ENCODE data around the gene GLDN. TPM values are rescaled to one million over a fixed set of nuclear protein-coding genes. Genes with fewer than 3 reads are reported as not detected.

GLDN gene
- total and polyA plus RNA-seq, 2 donors, result 0.14 to 1.3 TPM

GRCh38 chr15:51346136-51346535, 4.7 kb downstream of the GLDN start:
- no peak overlapping the region for H3K4me3 ChIP-seq (ENCODE audit: low read length in 2 of 2)
- H3K27ac ChIP-seq (ENCODE audit: low read depth in 1 of 2, low read length in 1 of 2), result no peak overlapping the region
- WGBS, result 63% methylated on average over 3 of the region's 3 CpGs
- peaks cover 20 to 24% of the 10 kb centered on the region in 2 donors for H3K27me3 ChIP-seq (ENCODE audit: control insufficient read depth in 2 of 2, insufficient read depth in 1 of 2, low read length in 1 of 2)
- no peak for DNase-seq (ENCODE audit: low read depth in 6 of 9, low spot score in 9 of 9)
- H3K4me1 ChIP-seq (ENCODE audit: control insufficient read depth in 2 of 2, insufficient read depth in 2 of 2, low read length in 2 of 2), result no peaks in the 10 kb centered on the region
- peaks cover 0 to 1% of the 10 kb centered on the region in 2 donors for H3K9me3 ChIP-seq (ENCODE audit: control insufficient read depth in 2 of 2, insufficient read depth in 1 of 2, low read length in 1 of 2)
- no peaks in the 10 kb centered on the region for H3K36me3 ChIP-seq (ENCODE audit: control insufficient read depth in 2 of 2, insufficient read depth in 2 of 2, low read length in 1 of 2)

- 75% methylated on average over 5 of the region's 5 CpGs for WGBS
- H3K36me3 ChIP-seq (ENCODE audit: control insufficient read depth in 2 of 2, insufficient read depth in 2 of 2, low read length in 1 of 2), result no peaks in the 10 kb centered on the region
- H3K9me3 ChIP-seq (ENCODE audit: control insufficient read depth in 2 of 2, insufficient read depth in 1 of 2, low read length in 1 of 2), result no peaks in the 10 kb centered on the region
- no peak for DNase-seq (ENCODE audit: low read depth in 6 of 9, low spot score in 9 of 9)
- peaks cover 0 to 4% of the 10 kb centered on the region in 2 donors for H3K27me3 ChIP-seq (ENCODE audit: control insufficient read depth in 2 of 2, insufficient read depth in 1 of 2, low read length in 1 of 2)
- no peaks in the 10 kb centered on the region for H3K4me1 ChIP-seq (ENCODE audit: control insufficient read depth in 2 of 2, insufficient read depth in 2 of 2, low read length in 2 of 2)
- H3K4me3 ChIP-seq (ENCODE audit: low read length in 2 of 2), result no peak overlapping the region
- no peak overlapping the region for H3K27ac ChIP-seq (ENCODE audit: low read depth in 1 of 2, low read length in 1 of 2)
Measured at GRCh38 chr15:51348688-51349087, 7.2 kb downstream of the GLDN start.

- Histone ChIP-seq H3K27ac (ENCODE audit: low read depth in 1 of 2, low read length in 1 of 2) (no peak overlapping the region), H3K9me3 (ENCODE audit: control insufficient read depth in 2 of 2, insufficient read depth in 1 of 2, low read length in 1 of 2) (no peaks in the 10 kb centered on the region), H3K4me3 (ENCODE audit: low read length in 2 of 2) (no peak overlapping the region), H3K27me3 (ENCODE audit: control insufficient read depth in 2 of 2, insufficient read depth in 1 of 2, low read length in 1 of 2) (no peaks in the 10 kb centered on the region), H3K36me3 (ENCODE audit: control insufficient read depth in 2 of 2, insufficient read depth in 2 of 2, low read length in 1 of 2) (no peaks in the 10 kb centered on the region), H3K4me1 (ENCODE audit: control insufficient read depth in 2 of 2, insufficient read depth in 2 of 2, low read length in 2 of 2) (no peaks in the 10 kb centered on the region)
- DNase-seq (ENCODE audit: low read depth in 6 of 9, low spot score in 9 of 9), result no peak
- WGBS, result 85% methylated on average over 4 of the region's 4 CpGs
Measured at GRCh38 chr15:51349156-51349844, 7.8 kb downstream of the GLDN start.

GRCh38 chr15:51350723-51351122, 9.3 kb downstream of the GLDN start:
- no peak overlapping the region for H3K27ac ChIP-seq (ENCODE audit: low read depth in 1 of 2, low read length in 1 of 2)
- no peak overlapping the region for H3K4me3 ChIP-seq (ENCODE audit: low read length in 2 of 2)
- no peaks in the 10 kb centered on the region for H3K27me3 ChIP-seq (ENCODE audit: control insufficient read depth in 2 of 2, insufficient read depth in 1 of 2, low read length in 1 of 2)
- DNase-seq (ENCODE audit: low read depth in 6 of 9, low spot score in 9 of 9), result no peak
- H3K9me3 ChIP-seq (ENCODE audit: control insufficient read depth in 2 of 2, insufficient read depth in 1 of 2, low read length in 1 of 2), result no peaks in the 10 kb centered on the region
- no peaks in the 10 kb centered on the region for H3K36me3 ChIP-seq (ENCODE audit: control insufficient read depth in 2 of 2, insufficient read depth in 2 of 2, low read length in 1 of 2)
- WGBS, result 99% methylated on average over 3 of the region's 3 CpGs
- H3K4me1 ChIP-seq (ENCODE audit: control insufficient read depth in 2 of 2, insufficient read depth in 2 of 2, low read length in 2 of 2), result no peaks in the 10 kb centered on the region

GRCh38 chr15:51353976-51354375, 12.5 kb downstream of the GLDN start:
- Histone ChIP-seq H3K9me3 (ENCODE audit: control insufficient read depth in 2 of 2, insufficient read depth in 1 of 2, low read length in 1 of 2) (no peaks in the 10 kb centered on the region), H3K4me3 (ENCODE audit: low read length in 2 of 2) (no peak overlapping the region), H3K27ac (ENCODE audit: low read depth in 1 of 2, low read length in 1 of 2) (no peak overlapping the region), H3K36me3 (ENCODE audit: control insufficient read depth in 2 of 2, insufficient read depth in 2 of 2, low read length in 1 of 2) (no peaks in the 10 kb centered on the region), H3K27me3 (ENCODE audit: control insufficient read depth in 2 of 2, insufficient read depth in 1 of 2, low read length in 1 of 2) (no peaks in the 10 kb centered on the region), H3K4me1 (ENCODE audit: control insufficient read depth in 2 of 2, insufficient read depth in 2 of 2, low read length in 2 of 2) (no peaks in the 10 kb centered on the region)
- whole genome bisulfite sequencing, result 93% methylated on average over 2 of the region's 2 CpGs
- no peak for DNase-seq (ENCODE audit: low read depth in 6 of 9, low spot score in 9 of 9)

- Histone ChIP-seq H3K27ac (ENCODE audit: low read depth in 1 of 2, low read length in 1 of 2) (no peak overlapping the region), H3K4me1 (ENCODE audit: control insufficient read depth in 2 of 2, insufficient read depth in 2 of 2, low read length in 2 of 2) (no peaks in the 10 kb centered on the region), H3K36me3 (ENCODE audit: control insufficient read depth in 2 of 2, insufficient read depth in 2 of 2, low read length in 1 of 2) (no peaks in the 10 kb centered on the region), H3K27me3 (ENCODE audit: control insufficient read depth in 2 of 2, insufficient read depth in 1 of 2, low read length in 1 of 2) (no peaks in the 10 kb centered on the region), H3K4me3 (ENCODE audit: low read length in 2 of 2) (no peak overlapping the region), H3K9me3 (ENCODE audit: control insufficient read depth in 2 of 2, insufficient read depth in 1 of 2, low read length in 1 of 2) (no peaks in the 10 kb centered on the region)
- WGBS, result 98% methylated on average over 1 of the region's 1 CpG
- DNase-seq (ENCODE audit: low read depth in 6 of 9, low spot score in 9 of 9), result no peak
Measured at GRCh38 chr15:51355096-51355495, 13.6 kb downstream of the GLDN start.

GRCh38 chr15:51356147-51356546, 14.7 kb downstream of the GLDN start:
- WGBS, result 88% methylated on average over 5 of the region's 5 CpGs
- Histone ChIP-seq H3K4me1 (ENCODE audit: control insufficient read depth in 2 of 2, insufficient read depth in 2 of 2, low read length in 2 of 2) (no peaks in the 10 kb centered on the region), H3K4me3 (ENCODE audit: low read length in 2 of 2) (no peak overlapping the region), H3K36me3 (ENCODE audit: control insufficient read depth in 2 of 2, insufficient read depth in 2 of 2, low read length in 1 of 2) (no peaks in the 10 kb centered on the region), H3K9me3 (ENCODE audit: control insufficient read depth in 2 of 2, insufficient read depth in 1 of 2, low read length in 1 of 2) (no peaks in the 10 kb centered on the region), H3K27ac (ENCODE audit: low read depth in 1 of 2, low read length in 1 of 2) (no peak overlapping the region), H3K27me3 (ENCODE audit: control insufficient read depth in 2 of 2, insufficient read depth in 1 of 2, low read length in 1 of 2) (no peaks in the 10 kb centered on the region)
- no peak for DNase-seq (ENCODE audit: low read depth in 6 of 9, low spot score in 9 of 9)

GRCh38 chr15:51356983-51357382, 15.5 kb downstream of the GLDN start:
- H3K27ac ChIP-seq (ENCODE audit: low read depth in 1 of 2, low read length in 1 of 2), result no peak overlapping the region
- DNase-seq (ENCODE audit: low read depth in 6 of 9, low spot score in 9 of 9), result no peak
- no peak overlapping the region for H3K4me3 ChIP-seq (ENCODE audit: low read length in 2 of 2)
- no peaks in the 10 kb centered on the region for H3K9me3 ChIP-seq (ENCODE audit: control insufficient read depth in 2 of 2, insufficient read depth in 1 of 2, low read length in 1 of 2)
- no peaks in the 10 kb centered on the region for H3K36me3 ChIP-seq (ENCODE audit: control insufficient read depth in 2 of 2, insufficient read depth in 2 of 2, low read length in 1 of 2)
- no peaks in the 10 kb centered on the region for H3K4me1 ChIP-seq (ENCODE audit: control insufficient read depth in 2 of 2, insufficient read depth in 2 of 2, low read length in 2 of 2)
- H3K27me3 ChIP-seq (ENCODE audit: control insufficient read depth in 2 of 2, insufficient read depth in 1 of 2, low read length in 1 of 2), result no peaks in the 10 kb centered on the region
- 97% methylated on average over 6 of the region's 6 CpGs for WGBS

- H3K4me1 ChIP-seq (ENCODE audit: control insufficient read depth in 2 of 2, insufficient read depth in 2 of 2, low read length in 2 of 2), result no peaks in the 10 kb centered on the region
- WGBS, result 91% methylated on average over 7 of the region's 7 CpGs
- H3K4me3 ChIP-seq (ENCODE audit: low read length in 2 of 2), result no peak overlapping the region
- no peak overlapping the region for H3K27ac ChIP-seq (ENCODE audit: low read depth in 1 of 2, low read length in 1 of 2)
- H3K9me3 ChIP-seq (ENCODE audit: control insufficient read depth in 2 of 2, insufficient read depth in 1 of 2, low read length in 1 of 2), result no peaks in the 10 kb centered on the region
- no peaks in the 10 kb centered on the region for H3K36me3 ChIP-seq (ENCODE audit: control insufficient read depth in 2 of 2, insufficient read depth in 2 of 2, low read length in 1 of 2)
- DNase-seq (ENCODE audit: low read depth in 6 of 9, low spot score in 9 of 9), result no peak
- H3K27me3 ChIP-seq (ENCODE audit: control insufficient read depth in 2 of 2, insufficient read depth in 1 of 2, low read length in 1 of 2), result no peaks in the 10 kb centered on the region
Measured at GRCh38 chr15:51359981-51360380, 18.5 kb downstream of the GLDN start.

Measured in thymus (tissue), 11 donors.